Glutamatergic neuron (in vitro differentiated cells): ENCODE measurements around the gene TTC34. TPM values are rescaled to one million over a fixed set of nuclear protein-coding genes. Genes with fewer than 3 reads are reported as not detected.
A peak's percentile ranks its signal among the peaks of the same experiment; 100 is the strongest.

Experiments
- DNase-seq: peaks from one replicate; pipeline ENCODE4 v3.0.0; 2022
- H3K27ac Mint-ChIP-seq: one replicate; pipeline ENCODE4 v1.8.0; 2020; ENCODE audit warnings: mild to moderate bottlenecking, mixed read lengths, inconsistent platforms; ENCODE audit not compliant: unreplicated experiment
- H3K27me3 Mint-ChIP-seq: one replicate; pipeline ENCODE4 v1.8.0; 2020; ENCODE audit warnings: mild to moderate bottlenecking, moderate library complexity, mixed read lengths, inconsistent platforms; ENCODE audit not compliant: unreplicated experiment
- H3K36me3 Mint-ChIP-seq: one replicate; pipeline ENCODE4 v1.8.0; 2020; ENCODE audit warnings: mild to moderate bottlenecking, mixed read lengths, inconsistent platforms; ENCODE audit not compliant: unreplicated experiment
- H3K4me1 Mint-ChIP-seq: one replicate; pipeline ENCODE4 v1.8.0; 2020; ENCODE audit warnings: mild to moderate bottlenecking, low read depth, mixed read lengths, inconsistent platforms; ENCODE audit not compliant: unreplicated experiment
- H3K4me3 Mint-ChIP-seq: one replicate; pipeline ENCODE4 v1.8.0; 2020; ENCODE audit warnings: mild to moderate bottlenecking, mixed read lengths, inconsistent platforms; ENCODE audit not compliant: unreplicated experiment
- H3K9me3 Mint-ChIP-seq: one replicate; pipeline ENCODE4 v1.8.0; 2020; ENCODE audit warnings: mild to moderate bottlenecking, moderate library complexity, mixed read lengths, inconsistent platforms; ENCODE audit not compliant: unreplicated experiment
- total RNA-seq: library from RNA; stranded (reverse); fragmentation: NEBNext Ultra II Directional; extraction: Animal tissue kit (Norgen Biotek cat#: 25700); gene quantifications from one replicate; pipeline ENCODE4 v1.2.1, GENCODE V29; 2021; ENCODE audit not compliant: unreplicated experiment
- TF ChIP-seq, protein P1 (sequence below): fragments of 200-600 bp; sonication (generic); IDR thresholded peaks from one replicate; pipeline ENCODE4 v1.5.0; 2021; ENCODE audit not compliant: partially characterized antibody, unreplicated experiment

TTC34 gene
- total RNA-seq, 1 donor from 2014 or later = 0.74 TPM

DNA sequence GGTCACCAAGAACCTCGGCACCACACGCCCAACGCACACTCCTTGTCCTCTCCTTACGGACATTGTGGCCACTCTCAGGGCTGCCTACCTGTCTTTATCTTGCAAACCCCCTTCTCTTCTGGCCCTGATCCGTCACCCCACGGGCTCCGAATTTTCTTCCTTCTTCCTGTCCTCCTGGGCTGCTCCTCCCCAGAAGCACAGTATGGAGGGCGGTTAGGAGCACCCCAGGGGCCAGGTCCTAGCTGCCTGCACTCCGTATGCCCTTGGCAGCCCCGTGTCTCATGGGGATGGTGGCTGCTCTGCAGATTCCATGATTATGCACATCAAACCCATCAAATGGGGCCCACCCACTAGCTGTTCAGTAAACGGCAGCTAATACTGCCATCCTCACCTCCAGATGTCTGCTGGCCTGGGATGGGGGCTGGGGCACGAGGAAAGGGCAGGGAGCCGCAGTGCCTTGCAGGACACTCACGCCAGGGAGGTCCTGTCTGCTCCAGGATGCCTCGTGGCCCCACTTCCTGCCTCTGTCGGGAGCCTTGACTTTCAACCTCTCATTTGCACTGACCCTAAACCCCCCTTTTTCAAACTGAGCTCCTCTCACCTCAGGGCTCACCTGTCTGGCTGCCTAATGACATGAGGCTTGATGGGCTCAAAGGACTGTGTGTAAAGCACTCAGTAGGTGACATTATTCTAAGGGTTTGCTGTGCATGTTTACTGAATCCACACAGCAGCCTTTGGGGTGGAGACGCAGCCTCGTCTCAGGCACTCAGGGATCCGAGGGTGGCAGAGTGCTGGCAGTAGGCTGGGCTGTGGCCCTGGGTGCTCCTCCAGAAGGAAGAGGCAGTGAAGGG lies 4.4 kb downstream of the TTC34 start:
- H3K27me3 Mint-ChIP-seq = peaks cover 2% of the 10 kb centered on the region
- H3K9me3 Mint-ChIP-seq = peaks cover 7% of the 10 kb centered on the region
- no peak overlapping the region for H3K4me3 Mint-ChIP-seq
- DNase-seq = peak; percentile 8
- H3K36me3 Mint-ChIP-seq = no peaks in the 10 kb centered on the region
- TF ChIP-seq, protein P1, sequence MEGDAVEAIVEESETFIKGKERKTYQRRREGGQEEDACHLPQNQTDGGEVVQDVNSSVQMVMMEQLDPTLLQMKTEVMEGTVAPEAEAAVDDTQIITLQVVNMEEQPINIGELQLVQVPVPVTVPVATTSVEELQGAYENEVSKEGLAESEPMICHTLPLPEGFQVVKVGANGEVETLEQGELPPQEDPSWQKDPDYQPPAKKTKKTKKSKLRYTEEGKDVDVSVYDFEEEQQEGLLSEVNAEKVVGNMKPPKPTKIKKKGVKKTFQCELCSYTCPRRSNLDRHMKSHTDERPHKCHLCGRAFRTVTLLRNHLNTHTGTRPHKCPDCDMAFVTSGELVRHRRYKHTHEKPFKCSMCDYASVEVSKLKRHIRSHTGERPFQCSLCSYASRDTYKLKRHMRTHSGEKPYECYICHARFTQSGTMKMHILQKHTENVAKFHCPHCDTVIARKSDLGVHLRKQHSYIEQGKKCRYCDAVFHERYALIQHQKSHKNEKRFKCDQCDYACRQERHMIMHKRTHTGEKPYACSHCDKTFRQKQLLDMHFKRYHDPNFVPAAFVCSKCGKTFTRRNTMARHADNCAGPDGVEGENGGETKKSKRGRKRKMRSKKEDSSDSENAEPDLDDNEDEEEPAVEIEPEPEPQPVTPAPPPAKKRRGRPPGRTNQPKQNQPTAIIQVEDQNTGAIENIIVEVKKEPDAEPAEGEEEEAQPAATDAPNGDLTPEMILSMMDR = no peak
- H3K27ac Mint-ChIP-seq = no peak overlapping the region
- no peaks in the 10 kb centered on the region for H3K4me1 Mint-ChIP-seq

GRCh38 chr1:2795926-2796325 lies 5.6 kb downstream of the TTC34 start:
- Mint-ChIP-seq H3K4me3 (no peak overlapping the region), H3K27me3 (peaks cover 4% of the 10 kb centered on the region), H3K9me3 (peaks cover 10% of the 10 kb centered on the region), H3K4me1 (no peaks in the 10 kb centered on the region), H3K36me3 (no peaks in the 10 kb centered on the region), H3K27ac (no peak overlapping the region)
- DNase-seq = peak; percentile 2
- TF ChIP-seq, protein P1 = no peak

DNA sequence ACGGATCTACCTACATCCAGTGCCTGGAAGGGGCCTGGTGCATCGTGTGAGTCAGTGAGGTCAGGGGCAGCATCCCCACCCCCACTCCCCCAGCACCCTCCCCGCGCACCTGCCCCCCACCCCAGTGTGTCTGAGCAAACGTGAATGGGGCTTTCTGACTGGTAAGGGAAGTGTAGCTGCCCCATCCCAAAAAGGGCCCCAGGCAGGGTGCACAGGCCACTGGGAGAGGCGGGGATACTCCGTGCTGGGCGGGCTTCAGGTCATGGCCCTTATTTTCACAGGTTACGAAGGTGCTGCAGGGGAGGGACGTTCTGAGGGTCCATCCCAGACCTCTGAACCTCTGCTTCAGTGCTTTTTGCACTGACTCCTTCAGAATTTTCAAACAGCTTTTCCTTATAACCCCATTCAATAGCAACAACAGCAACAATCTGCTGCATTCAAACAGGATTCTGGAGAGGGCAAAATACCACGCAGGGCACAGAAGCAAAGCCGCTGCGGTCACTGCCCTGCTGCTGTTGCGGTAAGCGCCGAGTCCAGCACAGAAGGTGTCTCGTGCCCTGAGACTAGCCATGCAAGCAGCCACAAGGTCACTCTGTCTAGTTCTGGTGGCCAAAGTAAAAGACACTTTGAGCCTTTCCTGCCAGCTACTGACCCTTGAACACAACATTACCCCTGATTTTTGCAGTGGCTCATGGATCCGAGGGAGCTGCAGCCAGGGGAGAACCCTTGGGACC lies 10.3 kb downstream of the TTC34 start:
- H3K9me3 Mint-ChIP-seq = peaks cover 4% of the 10 kb centered on the region
- H3K4me3 Mint-ChIP-seq = no peak overlapping the region
- TF ChIP-seq, protein P1 = no peak
- H3K27ac Mint-ChIP-seq = no peak overlapping the region
- no peak for DNase-seq
- H3K4me1 Mint-ChIP-seq = no peaks in the 10 kb centered on the region
- no peaks in the 10 kb centered on the region for H3K36me3 Mint-ChIP-seq
- peaks cover 9% of the 10 kb centered on the region for H3K27me3 Mint-ChIP-seq

DNA sequence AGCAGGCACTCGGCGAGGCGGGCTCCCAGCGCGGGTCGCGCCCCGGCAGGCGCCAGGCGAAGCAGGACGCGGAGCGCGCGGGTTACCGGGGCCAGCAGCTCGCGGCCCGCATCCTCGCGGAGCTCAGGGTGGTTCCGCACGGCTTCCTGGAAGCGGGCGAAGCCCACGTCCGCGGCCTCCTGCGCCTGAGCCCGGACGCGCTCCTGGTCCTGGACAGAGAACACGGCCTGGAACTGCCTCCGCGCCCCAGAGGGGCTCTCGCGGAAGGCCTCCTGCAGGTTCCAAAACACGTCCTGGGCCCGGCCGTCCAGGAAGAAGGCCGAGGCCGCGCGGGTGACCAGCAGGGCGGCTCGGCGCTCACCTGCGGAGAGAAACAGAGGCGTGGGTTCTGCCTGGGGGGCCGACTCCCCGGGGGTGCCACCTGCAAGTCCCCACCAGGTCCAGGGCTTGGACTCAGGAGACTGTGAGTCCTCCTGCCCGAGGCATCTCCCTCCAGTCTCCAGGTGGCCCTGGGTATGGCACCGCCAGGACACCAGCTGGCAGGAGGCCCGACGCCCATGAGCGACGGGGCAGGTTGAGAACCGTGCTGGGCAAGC lies 11.4 kb downstream of the TTC34 start:
- H3K4me3 Mint-ChIP-seq = no peak overlapping the region
- peaks cover 4% of the 10 kb centered on the region for H3K9me3 Mint-ChIP-seq
- TF ChIP-seq, protein P1 = no peak
- H3K36me3 Mint-ChIP-seq = no peaks in the 10 kb centered on the region
- DNase-seq = no peak
- H3K27ac Mint-ChIP-seq = no peak overlapping the region
- H3K27me3 Mint-ChIP-seq = peaks cover 9% of the 10 kb centered on the region
- no peaks in the 10 kb centered on the region for H3K4me1 Mint-ChIP-seq
